Kidney glomerular epithelial cell (primary cell): ENCODE data around the gene ABR.
"Not testable (repeated sequence)": the region's sequence is repeated elsewhere in the genome, so short reads cannot be mapped to it uniquely, and the experiment has no call there.

Experiments used
- DNase-seq: peaks from one replicate; lab custom pipeline; 2025; lab: John Stamatoyannopoulos, UW

ABR gene

GRCh38 chr17:1095090-1095852 is 84.5 kb downstream of the ABR start:
- DNase-seq = no peak

- DNase-seq = no peak
Observed at GRCh38 chr17:1094591-1094990, 85.2 kb downstream of the ABR start.

GRCh38 chr17:1091900-1092299 is 87.9 kb downstream of the ABR start:
- no peak for DNase-seq

- no peak for DNase-seq
Observed at GRCh38 chr17:1091190-1091534, 88.6 kb downstream of the ABR start.

GRCh38 chr17:1090465-1091189 is 89.2 kb downstream of the ABR start:
- peak; percentile 92 for DNase-seq

GRCh38 chr17:1089915-1090314 is 89.9 kb downstream of the ABR start:
- no peak for DNase-seq

- peak; percentile 88 for DNase-seq
Observed at GRCh38 chr17:1087381-1088241, 92.2 kb downstream of the ABR start.

GRCh38 chr17:1083451-1084187 is 96.2 kb downstream of the ABR start:
- no peak for DNase-seq

- no peak for DNase-seq
Observed at GRCh38 chr17:1082579-1082978, 97.2 kb downstream of the ABR start.

GRCh38 chr17:1078831-1079561 is 100.8 kb downstream of the ABR start:
- DNase-seq = no peak

- no peak for DNase-seq
Observed at GRCh38 chr17:1077986-1078711, 101.6 kb downstream of the ABR start.

- no peak for DNase-seq
Observed at GRCh38 chr17:1077581-1077985, 102.2 kb downstream of the ABR start.

- no peak for DNase-seq
Observed at GRCh38 chr17:1076982-1077302, 102.8 kb downstream of the ABR start.

GRCh38 chr17:1076299-1076981 is 103.3 kb downstream of the ABR start:
- DNase-seq = no peak

GRCh38 chr17:1074886-1075605 is 104.7 kb downstream of the ABR start:
- DNase-seq = no peak

- not testable (repeated sequence) for DNase-seq
Observed at GRCh38 chr17:1073963-1074625, 105.7 kb downstream of the ABR start.

GRCh38 chr17:1073241-1073962 is 106.4 kb downstream of the ABR start:
- no peak for DNase-seq

GRCh38 chr17:1072551-1072961 is 107.2 kb downstream of the ABR start:
- DNase-seq = no peak
